Spleen (tissue), 11 donors: Measurements from ENCODE around the gene RFTN1. TPM values are rescaled to one million over a fixed set of nuclear protein-coding genes. Genes with fewer than 3 reads are reported as not detected.

ENCODE experiments used
- DNase-seq: peaks from one replicate; pipeline ENCODE4 v3.0.0-alpha.2; 2020
- H3K27ac ChIP-seq, 8 donors: fragments of 200-600 bp; sonication (generic) in 7 of 8; 1 replicate in 4 of 8; 2 replicates in 4 of 8; pipeline versions ENCODE4 v1.5.0 to v1.8.0; 2016 to 2021; ENCODE audit warnings: inconsistent platforms in 4 of 8, mild to moderate bottlenecking in 4 of 8, moderate library complexity in 1 of 8
- H3K27me3 ChIP-seq, 7 donors: fragments of 200-600 bp; sonication (generic) in 6 of 7; replicated peaks in 1 of 7; 1 replicate in 4 of 7; 2 replicates in 3 of 7; pipeline versions ENCODE4 v1.5.0 to v1.8.0; 2016 to 2021; ENCODE audit warnings: inconsistent platforms in 3 of 7, mild to moderate bottlenecking in 1 of 7
- H3K36me3 ChIP-seq, 6 donors: fragments of 200-600 bp; sonication (generic) in 5 of 6; 1 replicate in 4 of 6; 2 replicates in 2 of 6; pipeline versions ENCODE4 v1.5.0 to v1.8.0; 2016 to 2021; ENCODE audit warnings: inconsistent platforms in 2 of 6
- H3K4me1 ChIP-seq, 6 donors: fragments of 200-600 bp; sonication (generic) in 5 of 6; 1 replicate in 3 of 6; 2 replicates in 3 of 6; pipeline versions ENCODE4 v1.5.0 to v1.8.0; 2016 to 2021; ENCODE audit warnings: inconsistent platforms in 3 of 6
- H3K4me3 ChIP-seq, 8 donors: fragments of 200-600 bp; sonication (generic) in 7 of 8; 1 replicate in 4 of 8; 2 replicates in 4 of 8; pipeline versions ENCODE4 v1.5.0 to v1.8.0; 2016 to 2021; ENCODE audit warnings: inconsistent platforms in 4 of 8, mild to moderate bottlenecking in 4 of 8, moderate library complexity in 2 of 8
- H3K9me3 ChIP-seq, 8 donors: fragments of 200-600 bp; sonication (generic) in 7 of 8; 1 replicate in 4 of 8; 2 replicates in 4 of 8; pipeline versions ENCODE4 v1.5.0 to v1.8.0; 2016 to 2021; ENCODE audit warnings: inconsistent platforms in 4 of 8
- POLR2A ChIP-seq, 3 donors: fragments of 450-650 bp; IDR thresholded peaks; one replicate each; pipeline ENCODE4 v1.5.1; 2017; ENCODE audit warnings: antibody characterized with exemption in 3 of 3, mild to moderate bottlenecking in 1 of 3
- POLR2AphosphoS5 ChIP-seq, 3 donors: sonication (generic); formaldehyde crosslinking; IDR thresholded peaks; one replicate each; pipeline ENCODE4 v1.5.1; 2017; ENCODE audit warnings: antibody characterized with exemption in 3 of 3
- WGBS, 5 donors: extraction: QIAGEN DNeasy Blood & Tissue Kit in 3 of 5; methylation state at CpG; one replicate each; pipeline versions ENCODE4 v1.1.5 to v1.1.7; 2013 to 2018; 5-methylcytosine and 5-hydroxymethylcytosine counted together
- intact Hi-C: fragments of 100-400 bp; cut with DNase I; formaldehyde crosslinking; loops from one replicate; pipeline ENCODE4 v1.15.0; 2023; ENCODE audit warnings: low total_unique reads
- polyA plus RNA-seq, 3 donors: library from polyadenylated mRNA; stranded (reverse); fragments of 200-250 nt; gene quantifications; one replicate each; pipeline ENCODE4 v1.2.1, GENCODE V29; 2013
- total RNA-seq, 7 donors: library from RNA; depleted of rRNA in 3 of 7; stranded (reverse); fragments of >200 nt in 3 of 7; fragmentation: NEBNext Ultra II Directional in 4 of 7; extraction: Animal tissue kit (Norgen Biotek cat#: 25700) in 4 of 7; gene quantifications; one replicate each; pipeline versions ENCODE4 v1.1.0 to v1.2.1, GENCODE V29; 2016 to 2021
- TF ChIP-seq, protein P1 (sequence below), 11 experiments: fragments of 200-600 bp in 7 of 11; fragments of 450-650 bp in 4 of 11; sonication (generic) in 4 of 11; IDR thresholded peaks in 8 of 11; conservative IDR thresholded peaks in 3 of 11; 1 replicate in 7 of 11; 2 replicates in 4 of 11; pipeline versions ENCODE4 v1.4.0 to v1.8.0; 2016 to 2021; ENCODE audit warnings: antibody characterized with exemption in 11 of 11, inconsistent platforms in 4 of 11, mild to moderate bottlenecking in 1 of 11
- donor health status: healthy with polysubstance abuse.
- donor health status: DM: no; HTN: no; CAD: no; lungs with moderate emphysema.
- donor health status: DM: no; HTN: no; CAD: no.
- donor health status: Bipolar disorder and iron deficiency.
- donor health status: healthy.
- donor health status: DM: no; HTN: no; CAD: no.
- donor health status: DM: yes; HTN: yes; CAD: no.

The RFTN1 gene
- total and polyA plus RNA-seq, 10 donors = 30.4 to 106 (median 75.3) TPM

DNA sequence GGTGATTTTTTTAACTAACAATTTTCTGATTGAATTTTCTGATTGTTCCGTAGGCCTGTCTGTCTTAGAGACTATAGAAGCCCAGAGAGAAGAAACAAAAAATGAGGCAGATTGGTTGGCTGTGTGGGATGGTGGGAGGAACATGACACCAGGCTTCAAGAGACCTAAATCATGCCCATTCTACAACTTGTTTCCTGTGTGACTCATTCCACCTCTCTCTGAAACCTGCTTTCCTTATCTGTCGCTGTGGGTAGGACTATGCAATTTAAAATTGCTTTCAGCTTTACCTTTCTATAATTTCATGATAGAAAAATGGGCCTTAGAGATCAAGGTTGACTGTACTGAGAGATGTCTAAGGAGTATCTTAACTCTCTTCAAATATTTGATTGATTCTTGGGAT is 203.9 kb downstream of the RFTN1 start:
- Histone ChIP-seq H3K9me3 (no peaks in the 10 kb centered on the region), H3K27me3 (no peaks in the 10 kb centered on the region), H3K27ac (peak overlapping the region in 5 of 8 donors; percentile 25 to 82 (median 65)), H3K4me1 (peaks cover 14 to 96% (median 49%) of the 10 kb centered on the region in 6 donors), H3K4me3 (no peak overlapping the region), H3K36me3 (peaks cover 0 to 83% (median 6%) of the 10 kb centered on the region in 6 donors)
- intact Hi-C loops = no loop called here
- no peak for DNase-seq
- TF ChIP-seq POLR2A (IDR thresholded peaks at IDR 0.05) = no peak
- TF ChIP-seq, protein P1, sequence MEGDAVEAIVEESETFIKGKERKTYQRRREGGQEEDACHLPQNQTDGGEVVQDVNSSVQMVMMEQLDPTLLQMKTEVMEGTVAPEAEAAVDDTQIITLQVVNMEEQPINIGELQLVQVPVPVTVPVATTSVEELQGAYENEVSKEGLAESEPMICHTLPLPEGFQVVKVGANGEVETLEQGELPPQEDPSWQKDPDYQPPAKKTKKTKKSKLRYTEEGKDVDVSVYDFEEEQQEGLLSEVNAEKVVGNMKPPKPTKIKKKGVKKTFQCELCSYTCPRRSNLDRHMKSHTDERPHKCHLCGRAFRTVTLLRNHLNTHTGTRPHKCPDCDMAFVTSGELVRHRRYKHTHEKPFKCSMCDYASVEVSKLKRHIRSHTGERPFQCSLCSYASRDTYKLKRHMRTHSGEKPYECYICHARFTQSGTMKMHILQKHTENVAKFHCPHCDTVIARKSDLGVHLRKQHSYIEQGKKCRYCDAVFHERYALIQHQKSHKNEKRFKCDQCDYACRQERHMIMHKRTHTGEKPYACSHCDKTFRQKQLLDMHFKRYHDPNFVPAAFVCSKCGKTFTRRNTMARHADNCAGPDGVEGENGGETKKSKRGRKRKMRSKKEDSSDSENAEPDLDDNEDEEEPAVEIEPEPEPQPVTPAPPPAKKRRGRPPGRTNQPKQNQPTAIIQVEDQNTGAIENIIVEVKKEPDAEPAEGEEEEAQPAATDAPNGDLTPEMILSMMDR (IDR thresholded peaks at IDR 0.05 in 8 of 11, conservative IDR thresholded peaks at IDR 0.05 in 3 of 11) = no peak
- no peak for TF ChIP-seq POLR2AphosphoS5 (IDR thresholded peaks at IDR 0.05)
- WGBS, 5 donors = 20 to 60% (median 36%) methylated on average over 1 to 2 of the region's 2 CpGs

DNA sequence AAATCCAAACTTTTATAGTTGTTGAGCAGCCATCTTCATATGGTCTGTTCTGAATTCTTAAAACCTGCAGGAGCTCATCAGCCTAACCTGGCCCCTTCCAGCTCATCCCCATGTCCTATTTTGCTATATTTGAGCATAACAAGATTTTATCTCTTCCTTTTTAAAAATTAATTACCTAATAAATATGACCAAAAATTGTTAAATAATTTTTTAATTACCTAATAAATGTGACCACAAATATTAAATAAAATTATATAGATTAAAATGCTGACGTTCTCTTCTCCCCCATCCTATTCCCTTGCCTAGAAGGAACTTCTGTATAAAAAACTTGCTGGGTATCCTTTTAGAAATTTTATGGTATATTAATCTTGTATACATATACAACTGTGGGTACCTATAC is 204.8 kb downstream of the RFTN1 start:
- H3K9me3 ChIP-seq = no peaks in the 10 kb centered on the region
- 89 to 98% (median 93%) methylated on average over 1 of the region's 1 CpG for WGBS, 5 donors
- no peak for DNase-seq
- H3K27me3 ChIP-seq = no peaks in the 10 kb centered on the region
- TF ChIP-seq, protein P1 (IDR thresholded peaks at IDR 0.05 in 8 of 11, conservative IDR thresholded peaks at IDR 0.05 in 3 of 11) = no peak
- TF ChIP-seq POLR2A (IDR thresholded peaks at IDR 0.05) = no peak
- no peak for TF ChIP-seq POLR2AphosphoS5 (IDR thresholded peaks at IDR 0.05)
- H3K4me1 ChIP-seq = peaks cover 19 to 96% (median 42%) of the 10 kb centered on the region in 6 donors
- H3K36me3 ChIP-seq = peaks cover 0 to 83% (median 5%) of the 10 kb centered on the region in 6 donors
- peak overlapping the region in 1 of 8 donors; percentile 65 for H3K27ac ChIP-seq
- H3K4me3 ChIP-seq = no peak overlapping the region
- intact Hi-C loops = no loop called here

DNA sequence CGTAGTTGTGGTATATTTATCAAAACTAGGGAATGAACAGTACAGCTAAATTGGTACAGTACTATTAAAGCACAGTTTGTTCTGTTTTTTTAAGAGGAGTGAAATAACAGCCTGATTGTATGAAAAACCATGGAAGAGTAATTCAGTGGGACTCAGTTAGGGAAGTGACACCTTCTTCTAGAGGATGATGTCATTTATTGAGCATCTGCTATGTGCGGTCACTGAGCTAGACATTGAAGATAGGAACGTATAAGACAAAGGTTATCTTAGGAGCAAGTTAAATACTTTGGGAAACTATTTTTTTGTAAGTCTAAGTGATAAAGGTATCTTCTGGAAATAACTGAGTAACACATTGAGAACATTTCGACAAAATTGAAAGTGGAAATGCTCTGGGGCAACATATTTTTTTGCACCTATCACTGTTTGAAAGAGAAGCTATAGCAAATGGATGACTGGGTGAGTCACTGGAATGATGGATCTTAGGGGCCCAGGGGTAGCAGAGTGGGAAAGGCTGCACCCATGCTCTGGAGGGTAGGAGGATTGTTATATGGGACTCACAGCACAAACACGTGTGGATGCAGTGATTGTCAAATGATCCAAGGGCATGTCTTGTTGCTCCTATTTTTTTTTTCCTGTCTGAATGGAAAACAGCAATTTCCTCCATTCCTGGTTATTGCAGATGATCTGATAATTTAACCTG is 205.5 kb downstream of the RFTN1 start:
- Histone ChIP-seq H3K9me3 (no peaks in the 10 kb centered on the region), H3K36me3 (peaks cover 0 to 83% (median 4%) of the 10 kb centered on the region in 6 donors), H3K27ac (peak overlapping the region in 1 of 8 donors; percentile 42), H3K27me3 (no peaks in the 10 kb centered on the region), H3K4me3 (no peak overlapping the region), H3K4me1 (peaks cover 19 to 96% (median 43%) of the 10 kb centered on the region in 6 donors)
- 82 to 90% (median 89%) methylated on average over 5 of the region's 5 CpGs for WGBS, 5 donors
- intact Hi-C loops = no loop called here
- TF ChIP-seq POLR2A (IDR thresholded peaks at IDR 0.05) (no peak), POLR2AphosphoS5 (IDR thresholded peaks at IDR 0.05) (no peak)
- TF ChIP-seq, protein P1 (IDR thresholded peaks at IDR 0.05 in 8 of 11, conservative IDR thresholded peaks at IDR 0.05 in 3 of 11) = no peak
- DNase-seq = no peak

DNA sequence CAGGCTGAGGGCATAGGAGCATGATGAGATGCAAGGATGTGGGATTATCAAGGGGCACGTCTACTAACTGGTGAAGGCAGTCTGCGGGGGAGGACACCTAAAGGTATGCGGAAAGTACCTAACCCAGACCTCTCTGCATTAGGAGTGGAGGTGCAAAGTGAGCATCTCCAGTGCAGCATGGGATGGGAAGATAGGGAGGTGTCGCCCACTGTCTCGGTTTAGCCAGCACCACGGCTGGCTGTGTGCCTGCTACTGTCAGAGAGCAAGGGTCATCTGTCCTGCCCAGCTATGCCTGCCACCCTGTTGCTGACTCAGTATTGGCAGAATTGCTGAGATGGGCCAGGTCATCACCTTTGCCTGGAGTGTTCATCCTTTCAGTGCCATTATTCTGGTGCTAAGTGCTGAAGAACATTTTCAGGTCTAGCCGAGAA is 208.4 kb downstream of the RFTN1 start:
- no peak for DNase-seq
- peaks cover 0 to 84% (median 5%) of the 10 kb centered on the region in 6 donors for H3K36me3 ChIP-seq
- H3K4me3 ChIP-seq = no peak overlapping the region
- H3K27ac ChIP-seq = peak overlapping the region in 6 of 8 donors; percentile 14 to 88 (median 35)
- H3K27me3 ChIP-seq = no peaks in the 10 kb centered on the region
- WGBS, 5 donors = 74 to 91% (median 80%) methylated on average over 7 of the region's 7 CpGs
- H3K4me1 ChIP-seq = peaks cover 21 to 97% (median 48%) of the 10 kb centered on the region in 6 donors
- H3K9me3 ChIP-seq = no peaks in the 10 kb centered on the region
- intact Hi-C loops = no loop called here
- TF ChIP-seq POLR2AphosphoS5 (IDR thresholded peaks at IDR 0.05) = peak in 1 of 3 donors; percentile 42
- TF ChIP-seq, protein P1 (IDR thresholded peaks at IDR 0.05 in 8 of 11, conservative IDR thresholded peaks at IDR 0.05 in 3 of 11) = no peak
